RWPE1 (cell line): ENCODE data around the gene LZTS3.
A peak's percentile ranks its signal among the peaks of the same experiment; 100 is the strongest.

Experiments used
- CTCF ChIA-PET: fragments of 350-600 bp; sonication (Branson Sonifier 250); formaldehyde crosslinking; extraction: SDS; loops from one replicate; lab custom pipeline; 2021; lab: Yijun Ruan, JAX
- POLR2A ChIA-PET: fragments of 400-600 bp; formaldehyde crosslinking; extraction: SDS; loops from one replicate; lab custom pipeline; 2020; ENCODE audit warnings: antibody characterized with exemption; ENCODE audit not compliant: low non-redundant PET; lab: Yijun Ruan, JAX
- DNase-seq: peaks from one replicate; pipeline ENCODE4 v3.0.0; 2012; ENCODE audit warnings: low spot score
- H3K27ac ChIP-seq: fragments of 450-650 bp; 2 replicates; pipeline ENCODE4 v1.5.1; 2017
- CTCF ChIP-seq: fragments of 450-650 bp; conservative IDR thresholded peaks from 2 replicates; pipeline ENCODE4 v1.5.1; 2017; ENCODE audit warnings: low read depth, mild to moderate bottlenecking

Gene LZTS3

GRCh38 chr20:3202965-3203314 is 29.6 kb upstream of the LZTS3 start:
- no peak for TF ChIP-seq CTCF
- peak overlapping the region; percentile 88 for H3K27ac ChIP-seq
- ChIA-PET POLR2A (no interaction called here), CTCF (interaction anchor here (0.7 to 1.0 kb wide), 3 partner anchors 15 to 37 kb away, joined by 3 read pairs; no protein-coding TSS in a partner anchor)
- DNase-seq: no peak

GRCh38 chr20:3199976-3200755 is 26.8 kb upstream of the LZTS3 start:
- CTCF ChIA-PET: no interaction called here
- H3K27ac ChIP-seq: peak overlapping the region; percentile 1
- POLR2A ChIA-PET: no interaction called here
- TF ChIP-seq CTCF: no peak
- no peak for DNase-seq

GRCh38 chr20:3199206-3199605 is 25.9 kb upstream of the LZTS3 start:
- DNase-seq: no peak
- peak overlapping the region; percentile 1 for H3K27ac ChIP-seq
- ChIA-PET CTCF (interaction anchor here (0.6 to 0.7 kb wide), 2 partner anchors 202 to 1387 kb away, joined by 3 read pairs; no protein-coding TSS in a partner anchor), POLR2A (no interaction called here)
- TF ChIP-seq CTCF: no peak

GRCh38 chr20:3195590-3196237 is 22.4 kb upstream of the LZTS3 start:
- no peak for DNase-seq
- H3K27ac ChIP-seq: no peak overlapping the region
- no peak for TF ChIP-seq CTCF
- CTCF ChIA-PET: no interaction called here
- POLR2A ChIA-PET: no interaction called here

- TF ChIP-seq CTCF: no peak
- ChIA-PET CTCF (no interaction called here), POLR2A (no interaction called here)
- DNase-seq: no peak
- 0 out of 2 replicates have a peak overlapping the region, but pooled peaks have one; percentile 4 for H3K27ac ChIP-seq
Measured at GRCh38 chr20:3194617-3195280, 21.4 kb upstream of the LZTS3 start.
